SK-N-MC (cell line): Measurements from ENCODE around the gene SLC35A2.

Source experiments
- EZH2 ChIP-seq: fragments of 200-600 bp; sonication (generic); IDR thresholded peaks from one replicate; pipeline ENCODE4 v1.6.1; 2017; ENCODE audit warnings: antibody characterized with exemption
- FOXP2 ChIP-seq: optimal IDR thresholded peaks from 2 replicates; pipeline ENCODE3; 2011; ENCODE audit warnings: mild to moderate bottlenecking, moderate library complexity; ENCODE audit not compliant: insufficient read depth; ENCODE audit errors: extremely low read length, control extremely low read depth
- POLR2AphosphoS5 ChIP-seq: IDR thresholded peaks from 2 replicates; pipeline ENCODE4 v1.6.1; 2012; ENCODE audit warnings: mild to moderate bottlenecking, low read depth, low read length, borderline replicate concordance

DNA sequence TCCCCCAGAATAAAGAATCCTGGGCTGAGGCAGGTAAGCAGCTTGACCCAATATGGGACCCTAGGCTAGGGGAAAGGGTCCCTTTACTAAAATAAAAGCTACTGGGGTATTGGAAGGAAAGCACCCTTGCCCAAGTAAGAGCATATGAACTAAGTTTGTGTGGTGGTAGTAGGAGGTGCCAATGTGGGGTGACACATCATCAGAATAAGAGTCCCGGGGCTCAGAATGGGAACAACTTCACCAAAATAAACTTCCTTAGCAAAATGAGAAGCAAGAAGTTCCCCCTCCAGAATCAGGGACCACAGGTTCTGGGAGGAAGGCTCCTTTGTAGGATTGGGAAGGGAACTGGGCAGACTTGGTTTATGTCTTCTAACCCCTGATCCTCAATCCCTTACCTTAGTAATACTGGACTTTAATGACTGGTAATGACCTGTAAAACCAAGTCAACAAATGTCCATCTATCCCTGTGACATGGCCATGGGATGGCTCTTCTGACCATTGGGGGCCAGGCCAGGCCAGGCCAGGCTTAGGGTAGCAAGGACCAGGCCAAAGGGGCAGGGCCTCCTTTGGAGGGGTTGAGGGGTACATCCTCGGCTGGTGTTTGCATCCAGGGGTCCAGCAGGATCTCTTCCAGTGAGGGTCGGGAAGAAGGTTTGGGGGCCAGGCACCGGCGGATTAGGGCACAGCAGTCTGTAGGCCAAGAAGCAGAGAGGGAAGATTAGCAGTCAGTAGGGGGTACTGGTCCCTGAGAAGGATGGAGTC is 2.3 kb upstream of the SLC35A2 start:
- TF ChIP-seq FOXP2: no peak
- no peak for TF ChIP-seq EZH2
- TF ChIP-seq POLR2AphosphoS5: no peak
